Measurements from ENCODE around the gene CBY1. TPM values are rescaled to one million over a fixed set of nuclear protein-coding genes. Genes with fewer than 3 reads are reported as not detected.

Gene CBY1
- total RNA-seq, 1 donor from 2014 or later: 30.8 TPM

- H3K36me3 ChIP-seq: no peaks in the 10 kb centered on the region
- DNase-seq: no peak
- no peaks in the 10 kb centered on the region for H3K9me3 ChIP-seq
- intact Hi-C loops (cut with DNase I): no loop called here
- TF ChIP-seq CTCF (IDR thresholded peaks at IDR 0.05): no peak
- no peak overlapping the region for H3K4me3 ChIP-seq
- no peaks in the 10 kb centered on the region for H3K27me3 ChIP-seq (ENCODE audit: low read depth)
- H3K4me1 ChIP-seq: no peaks in the 10 kb centered on the region
- ATAC-seq: no peak
- no peak overlapping the region for H3K27ac ChIP-seq
Measured at GRCh38 chr22:38623351-38623750, 33.1 kb upstream of the CBY1 start.

DNA sequence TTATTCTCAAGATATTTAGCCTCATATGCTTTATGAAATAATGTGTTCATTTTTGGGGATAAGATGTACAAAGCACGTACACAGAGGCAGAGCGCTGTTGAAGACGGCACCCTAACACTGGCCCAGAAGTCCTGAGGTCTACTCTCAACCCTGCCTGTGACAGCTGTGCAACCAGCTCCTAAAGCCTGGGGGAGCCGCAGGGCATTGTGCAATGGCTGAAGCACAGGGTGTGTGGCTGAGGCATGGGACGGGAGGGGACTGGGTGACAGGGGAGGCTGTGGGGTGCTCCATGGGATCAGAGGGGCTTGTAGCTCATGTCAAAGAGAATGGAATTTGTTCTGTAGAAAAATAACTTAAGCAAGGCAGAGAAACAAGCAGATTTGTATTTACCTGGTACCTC is 28.0 kb upstream of the CBY1 start:
- intact Hi-C loops (cut with DNase I): no loop called here

GRCh38 chr22:38629108-38629507 is 27.3 kb upstream of the CBY1 start:
- TF ChIP-seq CTCF (IDR thresholded peaks at IDR 0.05): no peak
- DNase-seq: no peak
- Histone ChIP-seq H3K36me3 (no peaks in the 10 kb centered on the region), H3K4me1 (no peaks in the 10 kb centered on the region), H3K9me3 (no peaks in the 10 kb centered on the region), H3K27ac (no peak overlapping the region), H3K27me3 (ENCODE audit: low read depth) (no peaks in the 10 kb centered on the region), H3K4me3 (no peak overlapping the region)
- ATAC-seq: no peak
- intact Hi-C loops (cut with DNase I): no loop called here

More for the DNA sequence above, 28.0 kb upstream of the CBY1 start:
- Histone ChIP-seq H3K4me3 (no peak overlapping the region), H3K4me1 (no peaks in the 10 kb centered on the region), H3K36me3 (no peaks in the 10 kb centered on the region), H3K27ac (no peak overlapping the region), H3K9me3 (no peaks in the 10 kb centered on the region), H3K27me3 (ENCODE audit: low read depth) (no peaks in the 10 kb centered on the region)
- no peak for TF ChIP-seq CTCF (IDR thresholded peaks at IDR 0.05)
- ATAC-seq (no peak), DNase-seq (no peak)

DNA sequence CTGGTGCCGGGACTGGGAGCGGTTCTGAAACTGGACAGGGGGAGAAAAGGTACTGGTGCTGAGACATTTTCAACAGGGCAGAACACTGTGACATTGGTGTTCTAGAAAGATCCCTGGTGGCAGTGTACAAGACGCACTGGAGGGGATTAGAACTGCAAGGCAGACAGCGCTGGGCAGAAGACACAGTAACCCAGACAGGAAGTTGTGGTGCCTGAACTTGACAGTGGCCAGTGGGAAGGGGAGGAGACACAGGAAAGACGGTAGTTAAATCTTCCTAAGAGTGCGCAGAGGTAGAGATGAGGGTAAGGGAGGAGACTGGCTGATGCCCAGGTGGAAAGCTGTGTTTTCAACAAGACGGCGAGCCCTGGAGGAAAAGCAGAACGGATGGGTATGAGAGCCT is 24.7 kb upstream of the CBY1 start:
- no peak for TF ChIP-seq CTCF (IDR thresholded peaks at IDR 0.05)
- intact Hi-C loops (cut with DNase I): no loop called here

DNA sequence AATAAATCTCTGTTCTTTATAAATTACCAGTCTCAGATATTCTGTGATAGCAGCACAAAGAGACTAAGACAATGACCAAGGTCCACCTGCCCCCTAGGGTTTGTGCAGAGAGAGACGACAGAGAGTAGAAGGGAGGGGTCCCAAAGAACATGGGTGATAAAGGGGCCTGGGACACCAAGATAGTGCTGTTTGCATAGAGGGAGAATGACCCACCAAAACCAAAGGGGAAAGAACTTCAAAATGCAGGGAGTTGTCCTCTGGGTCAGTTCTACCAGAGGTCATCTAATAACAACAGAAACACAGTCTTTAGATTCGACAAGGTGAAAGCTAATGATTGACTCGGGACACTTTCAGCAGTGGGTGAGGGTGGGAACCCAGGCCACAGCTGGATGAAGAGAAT is 23.9 kb upstream of the CBY1 start:
- no peak for TF ChIP-seq CTCF (IDR thresholded peaks at IDR 0.05)
- H3K36me3 ChIP-seq: no peaks in the 10 kb centered on the region
- no peak for ATAC-seq

More for the DNA sequence above, 24.7 kb upstream of the CBY1 start:
- H3K36me3 ChIP-seq: no peaks in the 10 kb centered on the region
- no peak overlapping the region for H3K27ac ChIP-seq
- H3K9me3 ChIP-seq: no peaks in the 10 kb centered on the region
- H3K4me3 ChIP-seq: no peak overlapping the region
- ATAC-seq (peak in 1 of 2 donors; percentile 32), DNase-seq (no peak)
- no peaks in the 10 kb centered on the region for H3K4me1 ChIP-seq
- no peaks in the 10 kb centered on the region for H3K27me3 ChIP-seq (ENCODE audit: low read depth)

GRCh38 chr22:38638216-38638615 is 18.2 kb upstream of the CBY1 start:
- no peaks in the 10 kb centered on the region for H3K36me3 ChIP-seq
- DNase-seq (no peak), ATAC-seq (no peak)
- H3K4me3 ChIP-seq: no peak overlapping the region
- no peaks in the 10 kb centered on the region for H3K9me3 ChIP-seq
- no peak overlapping the region for H3K27ac ChIP-seq
- intact Hi-C loops (cut with DNase I): no loop called here
- H3K4me1 ChIP-seq: no peaks in the 10 kb centered on the region
- no peaks in the 10 kb centered on the region for H3K27me3 ChIP-seq (ENCODE audit: low read depth)
- no peak for TF ChIP-seq CTCF (IDR thresholded peaks at IDR 0.05)

More for the DNA sequence above, 23.9 kb upstream of the CBY1 start:
- intact Hi-C loops (cut with DNase I): no loop called here
- DNase-seq: no peak
- Histone ChIP-seq H3K9me3 (no peaks in the 10 kb centered on the region), H3K4me1 (no peaks in the 10 kb centered on the region), H3K27me3 (ENCODE audit: low read depth) (no peaks in the 10 kb centered on the region), H3K27ac (no peak overlapping the region), H3K4me3 (no peak overlapping the region)

All from lower lobe of right lung (tissue), 2 donors.